Transverse colon (tissue), 4 donors: Measurements from ENCODE around the gene GATA5.

Experiments used
- CTCF ChIP-seq, 5 experiments: fragments of 200-600 bp in 3 of 5; fragments of 450-650 bp in 2 of 5; sonication (generic) in 3 of 5; IDR thresholded peaks; 1 replicate in 2 of 5; 2 replicates in 3 of 5; pipeline ENCODE4 v1.5.1; 2016 to 2017; ENCODE audit warnings: antibody characterized with exemption in 5 of 5, inconsistent platforms in 3 of 5, mild to moderate bottlenecking in 2 of 5, moderate library complexity in 1 of 5
- EP300 ChIP-seq: sonication (generic); formaldehyde crosslinking; IDR thresholded peaks from one replicate; pipeline ENCODE4 v1.6.1; 2017; ENCODE audit warnings: antibody characterized with exemption, low read depth
- POLR2A ChIP-seq: fragments of 450-650 bp; IDR thresholded peaks from one replicate; pipeline ENCODE4 v1.6.1; 2016; ENCODE audit warnings: antibody characterized with exemption, mild to moderate bottlenecking, moderate library complexity
- POLR2AphosphoS5 ChIP-seq, 3 donors: sonication (generic); formaldehyde crosslinking; IDR thresholded peaks; one replicate each; pipeline ENCODE4 v1.6.1; 2016; ENCODE audit warnings: antibody characterized with exemption in 3 of 3

GRCh38 chr20:62494980-62495748, 19.4 kb upstream of the GATA5 start:
- TF ChIP-seq CTCF (IDR thresholded peaks at IDR 0.05) (no peak), POLR2AphosphoS5 (IDR thresholded peaks at IDR 0.05) (no peak), POLR2A (no peak), EP300 (no peak)
